ENCODE measurements around the gene GFRA1. TPM values are rescaled to one million over a fixed set of nuclear protein-coding genes. Genes with fewer than 3 reads are reported as not detected.

The GFRA1 gene
- total and polyA plus RNA-seq, 2 donors (not counting 3 experiments of a cell fraction or from before 2014, with no cell fraction given): 0.22 to 0.88 TPM

DNA sequence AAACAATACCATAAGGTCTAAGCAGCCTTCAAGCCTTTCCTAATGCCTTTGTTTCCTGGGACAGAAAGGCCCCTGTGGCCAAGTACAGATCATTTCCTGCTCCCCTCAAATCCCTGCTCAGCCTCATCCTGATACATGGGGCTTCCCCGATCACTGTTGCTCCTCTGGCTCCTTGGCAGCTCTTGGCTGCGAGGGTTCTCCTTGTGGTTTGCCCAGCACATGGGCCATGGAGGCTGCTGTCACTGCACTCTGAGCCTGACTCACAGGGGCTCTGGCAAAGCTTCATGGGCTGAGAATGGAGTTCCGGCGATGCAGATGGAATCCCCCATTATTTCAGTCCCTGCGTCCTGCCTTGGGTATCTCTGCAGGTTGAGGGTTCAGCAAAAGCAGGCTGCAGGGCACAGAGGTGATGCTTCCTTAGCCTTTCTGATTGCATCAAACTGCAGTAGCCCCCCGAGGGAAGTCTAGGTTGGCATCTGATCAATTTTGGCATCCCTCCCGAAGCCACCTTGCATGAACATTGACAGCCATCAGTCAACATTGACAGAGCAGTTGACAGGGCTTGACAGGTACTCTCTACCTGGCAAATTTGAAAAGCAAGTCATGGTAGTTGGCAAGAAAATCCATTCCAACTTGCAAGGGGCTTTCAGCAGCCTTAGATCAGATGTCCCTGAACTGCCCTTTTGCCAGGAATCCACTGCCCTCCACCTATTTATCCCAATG is 168.6 kb downstream of the GFRA1 start:
- Histone ChIP-seq H3K36me3 (ENCODE audit: control insufficient read depth in 2 of 2, extremely low read depth in 1 of 2, insufficient read depth in 2 of 2, low read length in 2 of 2) (no peaks in the 10 kb centered on the region), H2AFZ (ENCODE audit: low read depth, low read length) (no peak overlapping the region), H3K4me2 (ENCODE audit: insufficient read depth, low read length) (no peak overlapping the region), H3K4me3 (replicated peaks in 1 of 3; ENCODE audit: insufficient read depth in 1 of 3, low read depth in 1 of 3, low read length in 3 of 3) (no peak overlapping the region), H3K27me3 (ENCODE audit: control insufficient read depth in 2 of 2, insufficient read depth in 2 of 2, low read length in 2 of 2) (no peaks in the 10 kb centered on the region), H3K27ac (ENCODE audit: insufficient read depth, low read depth, low read length) (no peak overlapping the region), H3K9me3 (replicated peaks; ENCODE audit: control insufficient read depth, insufficient read depth, low read length) (no peaks in the 10 kb centered on the region), H4K20me1 (replicated peaks; ENCODE audit: control insufficient read depth, extremely low read depth, insufficient read depth, low read length) (no peaks in the 10 kb centered on the region), H3K79me2 (ENCODE audit: control insufficient read depth, insufficient read depth, low read length) (no peaks in the 10 kb centered on the region), H3K4me1 (ENCODE audit: control insufficient read depth, extremely low read depth, insufficient read depth, low read length) (no peaks in the 10 kb centered on the region), H3K9ac (replicated peaks; ENCODE audit: extremely low read depth, insufficient read depth, low read length) (no peak overlapping the region), H3K9me1 (replicated peaks; ENCODE audit: control insufficient read depth, extremely low read depth, insufficient read depth, low read length) (no peaks in the 10 kb centered on the region)
- dilution Hi-C loops (cut with MboI; ENCODE audit: extremely low pct_ligation_motif_present, low sequenced_read_pairs): no loop called here
- intact Hi-C loops (cut with micrococcal nuclease): no loop called here
- DNase-seq (ENCODE audit: low read depth, low spot score) (no peak), FAIRE-seq (no peak)
- CTCF ChIA-PET: no interaction called here
- TF ChIP-seq EZH2 (IDR thresholded peaks at IDR 0.05; ENCODE audit: borderline replicate concordance, low read depth, low read length, severe bottlenecking) (no peak), GATA2 (IDR thresholded peaks at IDR 0.05; ENCODE audit: insufficient read depth, insufficient read length, low read depth, low read length) (no peak), POLR2AphosphoS5 (IDR thresholded peaks at IDR 0.05; ENCODE audit: insufficient read depth, low read depth, low read length) (no peak), MYC (IDR thresholded peaks at IDR 0.05; ENCODE audit: low read depth, low read length) (no peak), POLR2A (IDR thresholded peaks at IDR 0.05; ENCODE audit: low read depth, low read length) (no peak), FOS (IDR thresholded peaks at IDR 0.05; ENCODE audit: borderline replicate concordance, insufficient read depth, low read length) (no peak)
- BruUV-seq (replicated peaks): no TSS peak
- POLR2A ChIA-PET: no interaction called here

- no TSS peak for BruUV-seq (replicated peaks)
- CTCF ChIA-PET: no interaction called here
These were observed 169.3 kb downstream of the GFRA1 start for GRCh38 chr10:116103668-116104067.

More at GRCh38 chr10:116103668-116104067, 169.3 kb downstream of the GFRA1 start:
- Histone ChIP-seq H3K4me3 (replicated peaks in 1 of 3; ENCODE audit: insufficient read depth in 1 of 3, low read depth in 1 of 3, low read length in 3 of 3) (no peak overlapping the region), H3K9ac (replicated peaks; ENCODE audit: extremely low read depth, insufficient read depth, low read length) (no peak overlapping the region), H2AFZ (ENCODE audit: low read depth, low read length) (no peak overlapping the region), H3K4me2 (ENCODE audit: insufficient read depth, low read length) (no peak overlapping the region), H3K9me3 (replicated peaks; ENCODE audit: control insufficient read depth, insufficient read depth, low read length) (no peaks in the 10 kb centered on the region), H3K4me1 (ENCODE audit: control insufficient read depth, extremely low read depth, insufficient read depth, low read length) (no peaks in the 10 kb centered on the region), H3K27me3 (ENCODE audit: control insufficient read depth in 2 of 2, insufficient read depth in 2 of 2, low read length in 2 of 2) (no peaks in the 10 kb centered on the region), H3K27ac (ENCODE audit: insufficient read depth, low read depth, low read length) (no peak overlapping the region), H3K36me3 (ENCODE audit: control insufficient read depth in 2 of 2, extremely low read depth in 1 of 2, insufficient read depth in 2 of 2, low read length in 2 of 2) (no peaks in the 10 kb centered on the region), H4K20me1 (replicated peaks; ENCODE audit: control insufficient read depth, extremely low read depth, insufficient read depth, low read length) (no peaks in the 10 kb centered on the region), H3K79me2 (ENCODE audit: control insufficient read depth, insufficient read depth, low read length) (no peaks in the 10 kb centered on the region), H3K9me1 (replicated peaks; ENCODE audit: control insufficient read depth, extremely low read depth, insufficient read depth, low read length) (no peaks in the 10 kb centered on the region)
- POLR2A ChIA-PET: no interaction called here
- dilution Hi-C loops (cut with MboI; ENCODE audit: extremely low pct_ligation_motif_present, low sequenced_read_pairs) (no loop called here), intact Hi-C loops (cut with micrococcal nuclease) (no loop called here)
- FAIRE-seq (no peak), DNase-seq (ENCODE audit: low read depth, low spot score) (no peak)
- TF ChIP-seq POLR2AphosphoS5 (IDR thresholded peaks at IDR 0.05; ENCODE audit: insufficient read depth, low read depth, low read length): no peak
